NCI-H187 (cell line): ENCODE data around the gene TRIM60.
"Not testable (repeated sequence)": the region's sequence is repeated elsewhere in the genome, so short reads cannot be mapped to it uniquely, and the experiment has no call there.

Source experiments
- DNase-seq, 2 experiments: peaks; one replicate each; lab custom pipeline; 2025; lab: John Stamatoyannopoulos, UW

The TRIM60 gene

GRCh38 chr4:165053645-165054044, 21.8 kb downstream of the TRIM60 start, which contains the start of gene TRIM75:
Gene TRIM75, plus strand, starts transcription at chr4:165053866. Its CDS starts 5,282 bp downstream, at chr4:165059148.
- no peak for DNase-seq

GRCh38 chr4:165055601-165056000, 23.8 kb downstream of the TRIM60 start:
- no peak for DNase-seq

- DNase-seq, result no peak
These were observed 26.9 kb downstream of the TRIM60 start for GRCh38 chr4:165058666-165059065.

- DNase-seq, result no peak
These were observed 27.6 kb downstream of the TRIM60 start for GRCh38 chr4:165059386-165059785.

- no peak for DNase-seq
These were observed 29.1 kb downstream of the TRIM60 start for GRCh38 chr4:165060938-165061337.

- no peak for DNase-seq
These were observed 38.8 kb downstream of the TRIM60 start for GRCh38 chr4:165070560-165070959.

GRCh38 chr4:165073346-165073745, 41.5 kb downstream of the TRIM60 start:
- DNase-seq, result not testable (repeated sequence)

- no peak for DNase-seq
These were observed 45.3 kb downstream of the TRIM60 start for GRCh38 chr4:165077034-165077578.

GRCh38 chr4:165079476-165079875, 47.7 kb downstream of the TRIM60 start:
- DNase-seq, result no peak

GRCh38 chr4:165084787-165085186, 53.0 kb downstream of the TRIM60 start:
- DNase-seq, result not testable (repeated sequence)

- DNase-seq, result no peak
These were observed 54.1 kb downstream of the TRIM60 start for GRCh38 chr4:165085946-165086345.

GRCh38 chr4:165088366-165088765, 56.6 kb downstream of the TRIM60 start:
- DNase-seq, result no peak
